PC-9 (cell line): ENCODE results near the gene FBXL12. TPM values are rescaled to one million over a fixed set of nuclear protein-coding genes. Genes with fewer than 3 reads are reported as not detected.

Source experiments
- BruUV-seq: library from RNA; stranded (reverse); fragments of 400-500 nt; replicated peaks from 2 replicates; lab custom pipeline; 2021; lab: Mats Ljungman, UMichigan
- CTCF ChIA-PET: fragments of 300-600 bp; sonication (Branson Sonifier 250); formaldehyde crosslinking; loops from one replicate; lab custom pipeline; 2022; ENCODE audit warnings: antibody characterized with exemption; lab: Charles Lee
- POLR2A ChIA-PET: fragments of 300-600 bp; sonication (Branson Sonifier 250); formaldehyde crosslinking; loops from one replicate; lab custom pipeline; 2022; ENCODE audit warnings: antibody characterized with exemption; ENCODE audit not compliant: unreplicated experiment; lab: Charles Lee
- DNase-seq, 2 experiments: peaks; one replicate each; pipeline versions ENCODE4 v3.0.0 to v3.0.0-alpha.2; 2015 to 2022; ENCODE audit warnings: mixed read lengths in 1 of 2
- H2AFZ ChIP-seq: fragments of 200-600 bp; sonication (generic); 2 replicates; pipeline ENCODE4 v1.8.1; 2017; ENCODE audit warnings: antibody characterized with exemption
- H3F3A ChIP-seq: fragments of 200-600 bp; sonication (generic); 2 replicates; pipeline ENCODE4 v1.8.1; 2017; ENCODE audit warnings: antibody characterized with exemption, mild to moderate bottlenecking, low read depth; ENCODE audit not compliant: insufficient read depth
- H3K27ac ChIP-seq: fragments of 200-600 bp; sonication (generic); 2 replicates; pipeline ENCODE4 v1.6.1; 2016; ENCODE audit warnings: mixed run types
- H3K27me3 ChIP-seq: fragments of 200-600 bp; sonication (generic); 2 replicates; pipeline ENCODE4 v1.6.1; 2016; ENCODE audit warnings: low read depth, mixed run types; ENCODE audit not compliant: insufficient read depth
- H3K36me3 ChIP-seq: fragments of 200-600 bp; sonication (generic); 2 replicates; pipeline ENCODE4 v1.6.1; 2016; ENCODE audit warnings: low read depth, mixed run types
- H3K4me1 ChIP-seq: fragments of 200-600 bp; sonication (generic); replicated peaks from 2 replicates; pipeline ENCODE4 v1.6.1; 2016; ENCODE audit warnings: mixed run types; ENCODE audit not compliant: insufficient read depth
- H3K4me2 ChIP-seq: fragments of 200-600 bp; sonication (generic); 2 replicates; pipeline ENCODE4 v1.6.1; 2017; ENCODE audit warnings: mixed run types
- H3K4me3 ChIP-seq: fragments of 200-600 bp; sonication (generic); 2 replicates; pipeline ENCODE4 v1.6.1; 2016; ENCODE audit warnings: mixed run types
- H3K79me2 ChIP-seq: fragments of 200-600 bp; sonication (generic); 2 replicates; pipeline ENCODE4 v1.6.1; 2017; ENCODE audit warnings: low read depth, mixed run types
- H3K9me2 ChIP-seq: fragments of 200-600 bp; sonication (generic); 2 replicates; pipeline ENCODE4 v1.8.1; 2017; ENCODE audit warnings: mild to moderate bottlenecking; ENCODE audit not compliant: insufficient read depth
- H3K9me3 ChIP-seq: fragments of 200-600 bp; sonication (generic); 2 replicates; pipeline ENCODE4 v1.8.1; 2016; ENCODE audit warnings: low read depth; ENCODE audit not compliant: insufficient read depth
- H4K20me1 ChIP-seq: fragments of 200-600 bp; sonication (generic); 2 replicates; pipeline ENCODE4 v1.8.1; 2017; ENCODE audit not compliant: insufficient read depth
- EZH2 ChIP-seq: fragments of 200-600 bp; sonication (generic); IDR thresholded peaks from 2 replicates; pipeline ENCODE4 v1.8.0; 2017; ENCODE audit warnings: antibody characterized with exemption, low read depth
- intact Hi-C: fragments of 100-400 bp; cut with micrococcal nuclease; formaldehyde crosslinking; loops from one replicate; pipeline ENCODE4 v1.10.0; 2022; ENCODE audit not compliant: unreplicated experiment
- total RNA-seq: library from RNA; stranded (reverse); gene quantifications from 2 replicates; pipeline ENCODE4 v1.2.3, GENCODE V29; 2021
- TF ChIP-seq, protein P1 (sequence below): fragments of 200-600 bp; sonication (generic); conservative IDR thresholded peaks from 2 replicates; pipeline ENCODE4 v1.6.1; 2017; ENCODE audit warnings: mixed run types, antibody characterized with exemption, mild to moderate bottlenecking, moderate library complexity

Gene FBXL12
- total RNA-seq, 1 experiment from 2014 or later = 30.7 TPM

DNA sequence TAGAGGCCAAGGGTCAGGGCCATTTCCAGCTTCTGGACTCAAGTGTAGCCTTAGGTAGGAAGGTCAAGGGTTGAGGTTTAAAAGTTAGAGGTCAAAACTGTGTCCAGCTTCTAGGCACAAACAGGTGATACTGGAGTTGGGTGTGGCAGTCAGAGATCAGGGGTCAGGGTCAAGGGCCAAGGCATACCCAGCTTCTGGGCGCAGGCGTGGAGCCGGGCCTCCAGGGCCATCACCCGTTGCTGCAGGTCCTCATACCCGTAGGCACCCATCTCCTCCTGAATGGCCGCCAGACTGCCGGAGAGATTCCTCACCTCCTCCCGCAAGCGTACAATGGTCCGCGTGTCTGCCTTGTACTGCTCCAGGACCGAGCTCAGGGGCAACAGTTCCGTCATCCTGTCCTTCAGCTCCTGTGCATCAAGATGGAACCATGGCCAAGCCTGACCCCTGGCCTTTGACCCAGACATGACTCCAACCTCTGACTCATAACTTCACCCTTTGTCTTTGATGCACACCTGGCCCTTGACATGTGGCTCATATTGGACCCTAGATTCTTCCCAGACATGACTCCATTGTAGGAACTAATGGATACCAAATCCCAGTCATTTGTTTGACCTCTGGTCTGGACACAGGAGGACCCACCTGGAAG, 38.3 kb upstream of the FBXL12 start:
- 0 out of 2 replicates have a peak, but pooled peaks cover 4% of the 10 kb centered on the region for H3K27me3 ChIP-seq
- POLR2A ChIA-PET = interaction anchor here (0.6 kb wide), 1 partner anchor 23 kb away, joined by 6 read pairs; no protein-coding TSS in a partner anchor
- H3K36me3 ChIP-seq = no peaks in the 10 kb centered on the region
- no peak overlapping the region for H3K27ac ChIP-seq
- no peaks in the 10 kb centered on the region for H3K79me2 ChIP-seq
- H4K20me1 ChIP-seq = no peaks in the 10 kb centered on the region
- no peak overlapping the region for H3K4me3 ChIP-seq
- intact Hi-C loops = no loop called here
- no peak overlapping the region for H2AFZ ChIP-seq
- CTCF ChIA-PET = no interaction called here
- no peak overlapping the region for H3K4me2 ChIP-seq
- TF ChIP-seq, protein P1, sequence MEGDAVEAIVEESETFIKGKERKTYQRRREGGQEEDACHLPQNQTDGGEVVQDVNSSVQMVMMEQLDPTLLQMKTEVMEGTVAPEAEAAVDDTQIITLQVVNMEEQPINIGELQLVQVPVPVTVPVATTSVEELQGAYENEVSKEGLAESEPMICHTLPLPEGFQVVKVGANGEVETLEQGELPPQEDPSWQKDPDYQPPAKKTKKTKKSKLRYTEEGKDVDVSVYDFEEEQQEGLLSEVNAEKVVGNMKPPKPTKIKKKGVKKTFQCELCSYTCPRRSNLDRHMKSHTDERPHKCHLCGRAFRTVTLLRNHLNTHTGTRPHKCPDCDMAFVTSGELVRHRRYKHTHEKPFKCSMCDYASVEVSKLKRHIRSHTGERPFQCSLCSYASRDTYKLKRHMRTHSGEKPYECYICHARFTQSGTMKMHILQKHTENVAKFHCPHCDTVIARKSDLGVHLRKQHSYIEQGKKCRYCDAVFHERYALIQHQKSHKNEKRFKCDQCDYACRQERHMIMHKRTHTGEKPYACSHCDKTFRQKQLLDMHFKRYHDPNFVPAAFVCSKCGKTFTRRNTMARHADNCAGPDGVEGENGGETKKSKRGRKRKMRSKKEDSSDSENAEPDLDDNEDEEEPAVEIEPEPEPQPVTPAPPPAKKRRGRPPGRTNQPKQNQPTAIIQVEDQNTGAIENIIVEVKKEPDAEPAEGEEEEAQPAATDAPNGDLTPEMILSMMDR = no peak
- TF ChIP-seq EZH2 = no peak
- H3K9me3 ChIP-seq = no peaks in the 10 kb centered on the region
- no peak for DNase-seq
- no TSS peak for BruUV-seq
- no peaks in the 10 kb centered on the region for H3F3A ChIP-seq
- H3K4me1 ChIP-seq = no peaks in the 10 kb centered on the region
- no peaks in the 10 kb centered on the region for H3K9me2 ChIP-seq

GRCh38 chr19:9856609-9857008, 37.7 kb upstream of the FBXL12 start:
- ChIA-PET POLR2A (no interaction called here), CTCF (no interaction called here)
- no peaks in the 10 kb centered on the region for H3K9me2 ChIP-seq
- no TSS peak for BruUV-seq
- TF ChIP-seq EZH2 = no peak
- TF ChIP-seq, protein P1 = no peak
- H3K27ac ChIP-seq = no peak overlapping the region
- no peaks in the 10 kb centered on the region for H3F3A ChIP-seq
- H2AFZ ChIP-seq = no peak overlapping the region
- H3K79me2 ChIP-seq = no peaks in the 10 kb centered on the region
- no peaks in the 10 kb centered on the region for H4K20me1 ChIP-seq
- intact Hi-C loops = no loop called here
- no peak overlapping the region for H3K4me2 ChIP-seq
- H3K9me3 ChIP-seq = no peaks in the 10 kb centered on the region
- DNase-seq = no peak
- H3K4me1 ChIP-seq = no peaks in the 10 kb centered on the region
- no peak overlapping the region for H3K4me3 ChIP-seq
- H3K27me3 ChIP-seq = 0 out of 2 replicates have a peak, but pooled peaks cover 4% of the 10 kb centered on the region
- H3K36me3 ChIP-seq = no peaks in the 10 kb centered on the region

- no peak overlapping the region for H2AFZ ChIP-seq
- H3K27me3 ChIP-seq = no peaks in the 10 kb centered on the region
- H3K27ac ChIP-seq = no peak overlapping the region
- no peaks in the 10 kb centered on the region for H3K36me3 ChIP-seq
- CTCF ChIA-PET = no interaction called here
- TF ChIP-seq, protein P1 = no peak
- TF ChIP-seq EZH2 = no peak
- DNase-seq = no peak
- no peaks in the 10 kb centered on the region for H3K4me1 ChIP-seq
- H3K4me3 ChIP-seq = no peak overlapping the region
- intact Hi-C loops = no loop called here
- H3F3A ChIP-seq = no peaks in the 10 kb centered on the region
- H3K4me2 ChIP-seq = no peak overlapping the region
- H3K9me3 ChIP-seq = no peaks in the 10 kb centered on the region
- H3K79me2 ChIP-seq = no peaks in the 10 kb centered on the region
- BruUV-seq = no TSS peak
- POLR2A ChIA-PET = no interaction called here
- no peaks in the 10 kb centered on the region for H3K9me2 ChIP-seq
- H4K20me1 ChIP-seq = 0 out of 2 replicates have a peak, but pooled peaks cover 3% of the 10 kb centered on the region
These were observed 35.5 kb upstream of the FBXL12 start for GRCh38 chr19:9854282-9854846.
